GM23338 (cell line): Measurements from ENCODE around the gene OR6C2.

ENCODE experiments used
- CREB1 ChIP-seq: fragments of 250-450 bp; sonication (Bioruptor Pico); IDR thresholded peaks from 2 replicates; pipeline ENCODE4 v1.5.0; 2020; ENCODE audit warnings: low read depth, mild to moderate bottlenecking, moderate library complexity
- EZH2phosphoT487 ChIP-seq: fragments of 200-600 bp; sonication (generic); IDR thresholded peaks from one replicate; pipeline ENCODE4 v1.8.1; 2018; ENCODE audit warnings: antibody characterized with exemption; ENCODE audit not compliant: unreplicated experiment
- POLR2AphosphoS5 ChIP-seq: IDR thresholded peaks from 2 replicates; pipeline ENCODE4 v1.6.1; 2016; ENCODE audit warnings: antibody characterized with exemption, low read depth
- TF ChIP-seq, protein P1 (sequence below), 2 experiments: fragments of 200-600 bp in 1 of 2; sonication (generic) in 1 of 2; conservative IDR thresholded peaks; 2 replicates each; pipeline versions ENCODE4 v1.5.1 to v1.6.1; 2016 to 2017; ENCODE audit warnings: antibody characterized with exemption in 2 of 2, low read depth in 2 of 2, mild to moderate bottlenecking in 2 of 2, moderate library complexity in 1 of 2
- TF ChIP-seq, protein P2 (sequence below): IDR thresholded peaks from one replicate; pipeline ENCODE4 v1.6.1; 2018; ENCODE audit warnings: antibody characterized with exemption; ENCODE audit not compliant: unreplicated experiment
- TF ChIP-seq, protein P3 (sequence below): IDR thresholded peaks from 2 replicates; pipeline ENCODE4 v1.6.1; 2016; ENCODE audit warnings: antibody characterized with exemption

DNA sequence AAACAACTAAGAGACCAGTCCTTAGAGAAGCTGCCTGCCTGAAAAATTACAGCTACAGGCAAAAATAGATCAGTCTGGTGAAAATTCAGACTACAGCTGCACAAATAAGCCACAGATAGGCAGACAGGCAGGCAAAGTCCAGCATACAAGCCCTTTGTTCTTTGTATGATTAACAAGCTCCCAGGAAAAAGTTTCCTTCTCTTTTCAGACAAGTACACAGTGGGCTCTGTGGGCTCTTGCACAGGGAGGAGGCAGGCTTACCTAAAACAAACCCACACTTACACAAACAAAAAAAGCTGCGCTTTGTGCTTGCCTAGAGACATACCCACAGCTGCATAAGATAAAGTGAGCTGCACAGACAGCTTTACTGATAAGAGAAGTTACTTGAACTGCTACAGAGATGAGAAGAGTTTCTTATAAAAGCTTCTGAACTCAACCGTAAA, 56.0 kb downstream of the OR6C2 start:
- TF ChIP-seq, protein P1, sequence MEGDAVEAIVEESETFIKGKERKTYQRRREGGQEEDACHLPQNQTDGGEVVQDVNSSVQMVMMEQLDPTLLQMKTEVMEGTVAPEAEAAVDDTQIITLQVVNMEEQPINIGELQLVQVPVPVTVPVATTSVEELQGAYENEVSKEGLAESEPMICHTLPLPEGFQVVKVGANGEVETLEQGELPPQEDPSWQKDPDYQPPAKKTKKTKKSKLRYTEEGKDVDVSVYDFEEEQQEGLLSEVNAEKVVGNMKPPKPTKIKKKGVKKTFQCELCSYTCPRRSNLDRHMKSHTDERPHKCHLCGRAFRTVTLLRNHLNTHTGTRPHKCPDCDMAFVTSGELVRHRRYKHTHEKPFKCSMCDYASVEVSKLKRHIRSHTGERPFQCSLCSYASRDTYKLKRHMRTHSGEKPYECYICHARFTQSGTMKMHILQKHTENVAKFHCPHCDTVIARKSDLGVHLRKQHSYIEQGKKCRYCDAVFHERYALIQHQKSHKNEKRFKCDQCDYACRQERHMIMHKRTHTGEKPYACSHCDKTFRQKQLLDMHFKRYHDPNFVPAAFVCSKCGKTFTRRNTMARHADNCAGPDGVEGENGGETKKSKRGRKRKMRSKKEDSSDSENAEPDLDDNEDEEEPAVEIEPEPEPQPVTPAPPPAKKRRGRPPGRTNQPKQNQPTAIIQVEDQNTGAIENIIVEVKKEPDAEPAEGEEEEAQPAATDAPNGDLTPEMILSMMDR (conservative IDR thresholded peaks at IDR 0.05; ENCODE audit: low read depth in 2 of 2), result no peak
- TF ChIP-seq EZH2phosphoT487 (no peak), POLR2AphosphoS5 (no peak), CREB1 (CRISPR knock-in tag) (no peak)
- TF ChIP-seq, protein P2, sequence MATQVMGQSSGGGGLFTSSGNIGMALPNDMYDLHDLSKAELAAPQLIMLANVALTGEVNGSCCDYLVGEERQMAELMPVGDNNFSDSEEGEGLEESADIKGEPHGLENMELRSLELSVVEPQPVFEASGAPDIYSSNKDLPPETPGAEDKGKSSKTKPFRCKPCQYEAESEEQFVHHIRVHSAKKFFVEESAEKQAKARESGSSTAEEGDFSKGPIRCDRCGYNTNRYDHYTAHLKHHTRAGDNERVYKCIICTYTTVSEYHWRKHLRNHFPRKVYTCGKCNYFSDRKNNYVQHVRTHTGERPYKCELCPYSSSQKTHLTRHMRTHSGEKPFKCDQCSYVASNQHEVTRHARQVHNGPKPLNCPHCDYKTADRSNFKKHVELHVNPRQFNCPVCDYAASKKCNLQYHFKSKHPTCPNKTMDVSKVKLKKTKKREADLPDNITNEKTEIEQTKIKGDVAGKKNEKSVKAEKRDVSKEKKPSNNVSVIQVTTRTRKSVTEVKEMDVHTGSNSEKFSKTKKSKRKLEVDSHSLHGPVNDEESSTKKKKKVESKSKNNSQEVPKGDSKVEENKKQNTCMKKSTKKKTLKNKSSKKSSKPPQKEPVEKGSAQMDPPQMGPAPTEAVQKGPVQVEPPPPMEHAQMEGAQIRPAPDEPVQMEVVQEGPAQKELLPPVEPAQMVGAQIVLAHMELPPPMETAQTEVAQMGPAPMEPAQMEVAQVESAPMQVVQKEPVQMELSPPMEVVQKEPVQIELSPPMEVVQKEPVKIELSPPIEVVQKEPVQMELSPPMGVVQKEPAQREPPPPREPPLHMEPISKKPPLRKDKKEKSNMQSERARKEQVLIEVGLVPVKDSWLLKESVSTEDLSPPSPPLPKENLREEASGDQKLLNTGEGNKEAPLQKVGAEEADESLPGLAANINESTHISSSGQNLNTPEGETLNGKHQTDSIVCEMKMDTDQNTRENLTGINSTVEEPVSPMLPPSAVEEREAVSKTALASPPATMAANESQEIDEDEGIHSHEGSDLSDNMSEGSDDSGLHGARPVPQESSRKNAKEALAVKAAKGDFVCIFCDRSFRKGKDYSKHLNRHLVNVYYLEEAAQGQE, result no peak
- TF ChIP-seq, protein P3, sequence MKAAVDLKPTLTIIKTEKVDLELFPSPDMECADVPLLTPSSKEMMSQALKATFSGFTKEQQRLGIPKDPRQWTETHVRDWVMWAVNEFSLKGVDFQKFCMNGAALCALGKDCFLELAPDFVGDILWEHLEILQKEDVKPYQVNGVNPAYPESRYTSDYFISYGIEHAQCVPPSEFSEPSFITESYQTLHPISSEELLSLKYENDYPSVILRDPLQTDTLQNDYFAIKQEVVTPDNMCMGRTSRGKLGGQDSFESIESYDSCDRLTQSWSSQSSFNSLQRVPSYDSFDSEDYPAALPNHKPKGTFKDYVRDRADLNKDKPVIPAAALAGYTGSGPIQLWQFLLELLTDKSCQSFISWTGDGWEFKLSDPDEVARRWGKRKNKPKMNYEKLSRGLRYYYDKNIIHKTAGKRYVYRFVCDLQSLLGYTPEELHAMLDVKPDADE, result no peak
